Myocyte (in vitro differentiated cells): ENCODE results near the gene DNAJC27. TPM values are rescaled to one million over a fixed set of nuclear protein-coding genes. Genes with fewer than 3 reads are reported as not detected.
A peak's percentile ranks its signal among the peaks of the same experiment; 100 is the strongest.
"Not testable (repeated sequence)": the region's sequence is repeated elsewhere in the genome, so short reads cannot be mapped to it uniquely, and the experiment has no call there.

Source experiments
- DNase-seq: peaks from one replicate; pipeline ENCODE4 v3.0.0-alpha.2; 2012; ENCODE audit warnings: low read depth
- polyA plus RNA-seq: library from polyadenylated mRNA; unstranded; fragments of >200 nt; gene quantifications from one replicate; pipeline ENCODE4 v1.2.1, GENCODE V29; 2012; ENCODE audit warnings: missing spikeins
- total RNA-seq: library from RNA; depleted of rRNA; stranded (reverse); fragments of >200 nt; gene quantifications from 2 replicates; pipeline ENCODE4 v1.2.3, GENCODE V29; 2014

DNAJC27 gene
- total RNA-seq = 6.0 and 8.6 TPM in 2 replicates
- polyA plus RNA-seq = 2.4 TPM

DNA sequence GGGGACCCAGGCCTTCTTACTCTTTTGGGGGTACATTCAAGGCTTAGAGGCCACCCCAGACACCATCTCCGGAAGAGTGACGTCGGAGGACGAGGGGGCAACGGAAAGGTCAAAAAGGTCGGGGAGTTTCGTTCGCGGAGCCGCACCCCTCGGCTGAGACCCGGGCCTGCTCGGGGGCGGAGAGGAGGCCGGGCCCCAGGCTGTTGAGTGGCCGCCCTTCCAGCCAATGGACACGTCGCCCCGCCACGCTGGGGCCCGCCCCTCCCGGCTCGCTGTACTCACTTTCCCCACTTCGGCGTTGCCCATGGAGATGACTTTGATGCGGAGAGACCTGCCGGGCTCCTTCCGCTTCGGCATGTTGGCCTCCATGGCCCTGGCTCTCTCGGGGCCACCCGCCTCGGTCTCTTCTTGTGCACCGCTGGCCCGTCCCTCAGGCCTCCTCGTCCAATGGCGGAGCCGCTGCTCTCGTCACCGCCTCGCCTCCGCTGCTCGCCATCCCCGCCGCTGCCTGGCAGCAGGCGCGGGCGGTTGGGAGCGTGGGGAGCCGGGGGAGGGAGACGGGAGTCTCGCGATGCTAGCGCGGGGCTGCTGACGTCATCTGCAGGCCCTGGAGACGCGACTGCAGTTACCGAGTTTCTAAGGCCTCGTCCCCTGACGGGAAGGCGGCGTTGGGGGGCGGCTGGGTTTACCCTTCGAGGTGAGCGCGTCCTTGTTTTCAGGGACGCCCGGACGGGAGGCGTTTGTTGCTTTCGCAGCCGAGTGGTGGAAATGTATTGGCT is at the start of gene DNAJC27:
DNAJC27 (minus strand) TSS at position 420 of the 779 bp plus-strand sequence; CDS start at position 369, 51 bp downstream.
- peak; percentile 98 for DNase-seq

DNA sequence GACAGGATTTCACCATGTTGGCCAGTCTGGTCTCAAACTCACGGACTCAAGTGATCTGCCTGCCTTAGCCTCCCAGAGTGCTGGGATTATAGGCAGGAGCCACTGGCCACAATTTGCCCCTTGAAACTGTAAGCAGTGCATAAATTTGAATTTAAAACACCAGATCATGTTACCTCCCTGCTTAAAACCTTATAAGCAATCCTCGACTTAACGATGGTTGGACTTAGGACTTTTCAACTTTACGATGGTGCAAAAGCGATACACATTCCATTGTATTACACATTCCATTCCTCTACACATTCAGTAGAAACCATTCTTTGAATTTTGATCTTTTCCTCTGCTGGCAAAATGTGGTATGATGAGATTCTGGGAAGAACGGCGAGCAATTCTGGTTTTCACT is 46.9 kb upstream of the DNAJC27 start:
- DNase-seq = no peak

DNA sequence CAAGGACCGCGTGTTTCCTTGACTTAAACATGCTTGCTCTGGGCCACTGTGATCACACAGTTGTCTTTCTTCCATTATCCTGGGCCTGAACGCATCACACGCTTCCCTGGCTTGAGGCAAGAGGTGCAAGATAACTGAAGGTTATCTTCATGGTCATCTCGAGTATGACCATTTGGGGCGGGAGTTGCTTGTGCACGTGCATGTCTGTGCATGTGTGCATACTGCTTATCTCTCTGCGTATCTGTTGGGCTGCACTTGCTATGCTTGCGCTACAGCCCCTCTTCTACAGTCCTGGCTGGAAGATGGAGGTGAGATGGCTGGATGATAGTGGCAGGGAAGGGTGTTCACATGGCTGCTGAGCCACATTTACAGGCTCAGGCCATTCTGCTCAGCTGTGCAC is 42.9 kb upstream of the DNAJC27 start:
- DNase-seq = no peak

DNA sequence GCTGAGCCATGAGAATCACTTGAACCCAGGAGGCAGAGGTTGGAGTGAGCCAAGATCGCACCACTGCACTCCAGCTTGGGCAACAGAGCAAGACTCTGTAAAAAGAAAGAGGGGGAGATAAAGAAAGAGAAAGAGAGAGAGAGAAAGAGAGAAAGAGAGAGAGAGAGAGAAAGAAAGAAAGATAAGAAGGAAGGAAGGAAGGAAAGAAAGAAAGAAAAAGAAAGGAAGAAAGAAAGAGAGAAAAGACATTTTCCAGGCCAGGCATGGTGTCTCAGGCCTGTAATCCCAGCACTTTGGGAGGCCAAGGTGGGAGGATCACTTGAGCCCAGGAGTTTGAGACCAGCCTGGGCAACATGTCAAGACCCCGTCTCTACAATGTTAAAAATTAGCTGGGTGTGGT is 39.6 kb upstream of the DNAJC27 start:
- DNase-seq = not testable (repeated sequence)

DNA sequence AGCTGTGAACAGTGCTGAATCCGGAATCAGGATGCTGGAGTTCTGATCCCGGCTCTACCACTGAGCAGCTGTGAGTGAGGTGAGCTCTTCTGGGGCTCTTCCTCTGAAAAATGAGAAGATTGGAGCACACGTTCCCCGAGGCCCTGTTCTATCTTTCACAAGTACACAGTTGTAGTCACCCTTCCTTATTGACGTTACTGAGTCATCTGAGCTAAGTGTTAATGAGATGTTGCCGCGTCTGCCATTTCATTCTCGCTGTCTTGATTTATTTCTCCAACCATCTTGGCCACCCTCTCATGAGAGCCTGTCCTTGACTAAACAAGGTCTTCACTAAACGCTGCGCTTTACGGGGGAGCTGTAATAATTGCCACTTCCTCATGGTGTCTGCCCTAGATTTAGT is 38.2 kb upstream of the DNAJC27 start:
- no peak for DNase-seq

DNA sequence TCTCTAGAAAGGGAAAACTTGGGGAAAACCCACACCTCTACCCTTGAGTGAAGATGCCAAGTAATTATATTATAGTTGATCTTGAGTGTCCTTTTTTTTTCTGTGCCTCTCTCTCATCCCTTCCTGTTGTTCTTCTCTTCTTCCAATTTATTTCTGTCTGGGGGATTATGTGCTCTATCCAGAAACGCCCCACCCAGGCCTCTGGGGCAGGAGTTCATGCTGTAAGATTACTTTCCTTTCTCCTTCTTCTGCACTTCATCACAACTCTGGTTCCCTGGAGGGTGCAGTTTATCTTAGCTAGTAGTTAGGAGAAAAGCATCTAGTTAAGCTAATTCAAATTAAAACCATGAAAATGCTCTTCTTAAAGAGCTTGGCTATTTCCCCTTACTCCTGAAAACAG is 30.3 kb upstream of the DNAJC27 start:
- no peak for DNase-seq

DNA sequence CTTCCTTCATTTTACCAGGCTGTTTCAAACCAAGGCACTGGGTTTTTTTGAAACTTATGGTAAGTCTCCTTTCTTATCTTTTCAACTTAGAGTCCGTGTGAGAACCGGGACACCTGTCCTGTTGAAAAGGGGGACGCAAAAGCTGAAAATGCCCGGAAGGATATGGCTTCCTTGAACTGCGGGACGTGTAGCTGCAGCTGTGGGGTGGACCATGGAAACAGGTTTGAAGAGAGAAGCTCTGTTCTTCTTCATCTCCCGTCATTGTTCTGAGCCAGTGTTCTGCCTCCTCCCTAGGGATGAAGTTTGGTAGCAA is 29.5 kb upstream of the DNAJC27 start:
- DNase-seq = no peak

DNA sequence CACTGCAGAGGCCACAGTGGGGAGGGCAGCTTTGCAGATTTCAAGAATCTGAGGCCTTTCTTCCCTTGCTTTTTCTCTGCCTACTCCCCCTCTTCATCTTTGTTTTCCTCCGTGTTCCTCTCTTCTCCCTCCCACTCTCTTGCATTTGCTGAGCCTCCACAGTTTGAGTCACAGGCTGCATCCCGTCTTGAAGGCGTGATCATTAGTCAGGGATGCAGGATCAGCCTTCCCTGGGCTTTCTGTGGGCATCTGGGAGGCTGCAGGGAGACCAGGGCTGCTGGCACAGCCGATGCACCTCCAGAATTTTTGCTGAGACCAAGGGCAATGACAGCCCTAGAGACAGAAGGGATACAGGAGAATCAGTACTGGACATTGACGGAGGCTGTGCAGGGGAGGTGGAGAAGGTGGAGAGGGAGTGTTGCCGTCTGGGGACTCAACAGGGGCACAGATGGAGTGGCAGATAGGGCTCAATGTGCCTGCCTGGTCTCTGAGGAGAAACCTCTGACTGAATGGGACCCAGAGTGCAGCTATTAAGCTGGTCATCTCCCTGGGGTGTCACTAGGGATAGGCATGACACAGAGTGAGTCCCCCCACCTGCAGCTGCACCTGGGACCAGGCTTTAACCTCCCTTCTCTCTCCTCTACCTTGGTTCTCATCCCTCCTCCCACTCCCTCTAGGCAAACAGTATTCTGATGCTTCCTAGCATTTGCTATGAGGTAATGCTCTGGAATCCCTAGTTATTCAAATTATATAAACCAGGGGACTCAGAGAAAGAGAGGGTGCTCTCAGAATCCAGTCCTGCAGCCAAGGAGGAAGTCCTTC is 29.0 kb upstream of the DNAJC27 start:
- DNase-seq = no peak

DNA sequence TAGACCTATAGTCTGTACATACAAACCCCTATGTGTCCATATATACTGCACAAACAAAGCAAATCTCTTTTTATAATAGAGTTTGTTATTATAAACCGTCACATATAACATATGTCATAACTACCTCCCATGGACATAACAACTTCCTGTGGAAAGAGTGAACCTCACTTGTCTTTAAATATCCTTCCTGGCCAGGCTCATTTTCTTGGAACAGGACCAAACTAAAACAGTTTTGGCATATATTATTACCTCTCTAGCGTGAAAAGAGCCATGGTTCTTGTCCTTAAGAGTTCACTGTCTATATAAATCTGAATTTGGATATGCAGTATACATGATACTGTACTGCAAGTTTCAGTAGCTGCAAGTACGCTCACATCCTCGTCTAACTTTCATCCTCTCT is 28.3 kb upstream of the DNAJC27 start:
- DNase-seq = no peak

DNA sequence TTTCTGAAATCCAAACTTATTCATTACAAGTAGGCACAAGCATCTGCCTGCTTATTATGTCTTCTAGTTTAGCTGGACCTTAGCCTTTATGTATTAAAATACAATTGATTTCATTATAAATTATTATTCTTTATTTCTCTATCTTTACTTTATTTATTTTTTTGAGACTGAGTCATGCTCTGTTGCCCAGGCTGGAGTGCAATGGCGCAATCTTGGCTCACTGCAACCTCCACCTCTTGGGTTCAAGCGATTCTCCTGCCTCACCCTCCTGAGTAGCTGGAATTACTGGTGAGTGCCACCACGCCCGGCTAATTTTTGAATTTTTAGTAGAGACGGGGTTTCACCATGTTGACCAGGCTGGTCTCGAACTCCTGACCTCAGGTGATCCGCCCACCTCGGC is 27.3 kb upstream of the DNAJC27 start:
- DNase-seq = not testable (repeated sequence)

DNA sequence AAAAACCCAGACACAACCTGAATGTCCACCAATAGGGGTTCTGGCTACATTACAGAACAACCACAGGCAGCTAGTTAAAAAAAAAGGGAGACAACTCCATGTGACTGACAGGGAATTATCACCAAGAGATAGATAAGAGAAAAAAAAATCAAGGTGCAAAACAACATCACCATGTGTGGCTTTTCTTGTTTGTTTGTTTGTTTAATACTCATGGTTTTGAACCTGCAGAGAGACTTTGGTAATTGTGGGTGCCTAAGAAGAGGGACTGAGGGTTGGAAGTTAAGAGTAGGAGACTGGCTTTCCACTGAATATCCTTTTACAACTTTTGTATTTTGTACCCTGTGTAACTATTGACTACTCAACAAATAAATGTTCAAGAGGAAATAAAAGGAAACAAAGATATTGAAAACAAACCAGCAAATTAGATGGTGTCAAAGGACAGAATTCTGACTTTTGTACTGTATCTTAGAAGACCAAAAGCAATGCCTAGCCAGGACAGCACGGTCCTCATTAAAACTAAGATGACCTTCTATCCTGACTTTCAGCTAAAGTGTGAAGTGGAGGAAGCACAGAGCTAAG is 22.5 kb upstream of the DNAJC27 start:
- no peak for DNase-seq

DNA sequence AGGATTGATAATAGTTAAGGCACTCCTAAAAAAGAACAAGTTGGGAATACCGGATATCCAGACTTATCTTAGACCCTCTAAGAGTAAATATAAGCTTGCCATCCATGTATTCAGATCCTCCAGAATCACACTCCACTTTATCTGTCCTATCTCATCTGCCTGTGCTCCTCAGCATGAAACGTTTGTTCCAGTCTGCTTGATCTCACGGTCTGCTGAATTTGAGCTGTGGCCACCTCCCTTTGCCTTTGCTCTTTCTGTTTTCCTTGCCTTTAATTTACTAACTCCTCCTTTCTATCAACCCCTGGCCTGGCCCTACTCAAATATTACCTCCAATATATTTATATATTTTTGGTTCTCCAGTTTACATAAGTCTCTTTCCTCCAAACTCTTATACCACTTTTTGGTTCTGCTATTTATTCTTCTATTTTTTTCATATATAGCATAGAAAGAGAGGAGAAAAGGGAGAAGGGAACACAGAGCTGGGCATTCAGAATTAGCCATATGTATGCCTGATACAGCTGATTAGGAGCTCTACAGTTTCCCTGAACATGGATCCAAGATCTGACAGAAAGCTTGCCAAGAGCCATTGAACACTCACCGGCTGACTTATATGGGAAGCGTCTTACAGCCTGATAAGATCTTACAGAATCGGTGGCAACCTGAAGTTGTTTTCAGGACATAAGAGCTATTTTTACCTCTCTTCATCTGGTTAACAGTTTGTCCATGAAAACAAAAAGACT is 21.8 kb upstream of the DNAJC27 start:
- no peak for DNase-seq

DNA sequence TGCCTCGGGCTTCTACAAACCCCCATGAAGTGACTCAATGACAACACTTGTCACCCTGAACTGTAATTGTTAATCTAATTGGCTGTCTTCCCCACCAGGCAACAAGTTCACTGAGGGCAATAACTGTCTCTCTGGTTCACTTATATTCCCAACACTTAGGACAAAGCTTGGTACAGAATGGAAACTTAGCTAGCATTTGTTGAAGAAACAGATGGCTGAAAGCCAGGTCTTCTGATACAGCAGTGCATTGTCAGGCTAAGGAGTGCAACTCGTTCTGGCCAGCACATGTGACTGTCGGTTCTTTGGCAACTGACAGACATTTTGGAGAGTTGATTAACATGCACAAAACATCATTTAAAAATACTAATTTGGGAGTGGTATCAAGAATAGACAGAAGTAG is 14.6 kb upstream of the DNAJC27 start:
- peak; percentile 33 for DNase-seq

DNA sequence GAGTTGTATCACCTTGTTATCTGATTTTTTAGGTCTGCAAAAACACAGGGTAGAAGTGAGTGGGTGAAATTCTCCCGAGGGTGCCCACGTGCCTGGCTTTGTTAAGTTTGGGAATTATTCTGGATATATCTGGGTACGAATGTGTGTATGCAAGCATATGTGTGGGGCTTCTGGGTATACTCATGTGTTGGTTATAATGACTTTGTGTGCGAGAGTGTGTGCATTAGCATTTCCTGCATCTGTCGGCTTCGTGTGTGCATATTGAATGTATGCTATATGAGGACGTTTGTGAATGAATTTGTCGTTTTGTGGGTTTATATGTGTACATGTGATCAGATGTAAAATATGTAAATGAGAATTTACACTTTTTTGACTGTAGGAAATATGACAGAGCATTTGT is 13.8 kb upstream of the DNAJC27 start:
- DNase-seq = no peak

DNA sequence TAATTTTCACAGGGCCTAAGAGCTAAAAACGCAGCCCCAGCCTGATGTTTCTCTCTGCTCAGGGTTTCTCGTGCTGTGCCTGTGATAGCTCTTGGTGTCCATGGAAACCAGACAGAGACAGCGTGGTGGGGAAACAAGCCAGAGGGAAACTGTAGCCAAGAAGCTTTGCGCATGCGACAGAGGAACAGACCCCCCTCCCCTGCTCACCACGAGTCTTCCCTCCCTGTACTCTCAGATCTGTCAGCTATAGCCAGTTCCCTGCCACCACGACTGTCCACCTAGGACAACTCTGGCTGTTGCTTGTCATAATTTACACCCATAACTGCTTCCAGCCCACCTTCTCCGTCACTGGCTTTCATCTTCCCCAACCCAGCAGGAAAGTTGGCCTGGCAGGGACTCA is 13.2 kb upstream of the DNAJC27 start:
- DNase-seq = no peak

DNA sequence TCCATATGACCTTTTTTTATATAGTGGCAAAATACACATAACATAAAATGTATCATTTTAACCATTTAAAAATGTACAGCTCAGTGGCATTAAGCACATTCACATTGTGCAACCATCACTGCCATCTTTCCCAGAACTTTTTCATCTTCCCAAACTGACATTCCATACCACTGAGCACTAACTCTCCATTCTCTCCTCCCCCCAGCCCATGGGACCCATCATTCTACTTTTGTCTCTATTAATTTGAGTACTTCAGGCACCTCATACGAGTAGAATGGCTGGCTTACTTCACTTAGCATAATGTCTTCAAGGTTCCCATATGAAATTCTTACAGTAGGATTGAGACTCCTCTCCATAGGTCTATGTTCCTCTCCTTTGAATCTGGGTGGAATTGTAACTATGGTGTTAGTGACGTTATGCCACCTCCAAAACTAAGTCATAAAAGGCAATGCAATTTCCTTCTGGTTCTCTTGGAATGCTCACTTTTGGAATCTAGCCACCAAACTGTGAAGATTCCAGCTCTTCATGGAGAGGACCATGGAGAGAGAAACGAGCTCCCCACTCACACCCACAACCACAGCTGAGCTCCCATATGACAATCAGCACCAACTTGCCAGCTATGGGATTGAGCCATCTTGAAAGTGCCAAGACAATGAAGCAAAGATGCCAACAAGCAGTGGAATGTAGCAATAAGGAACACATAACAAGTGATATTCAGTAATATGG is 9.8 kb upstream of the DNAJC27 start:
- no peak for DNase-seq

DNA sequence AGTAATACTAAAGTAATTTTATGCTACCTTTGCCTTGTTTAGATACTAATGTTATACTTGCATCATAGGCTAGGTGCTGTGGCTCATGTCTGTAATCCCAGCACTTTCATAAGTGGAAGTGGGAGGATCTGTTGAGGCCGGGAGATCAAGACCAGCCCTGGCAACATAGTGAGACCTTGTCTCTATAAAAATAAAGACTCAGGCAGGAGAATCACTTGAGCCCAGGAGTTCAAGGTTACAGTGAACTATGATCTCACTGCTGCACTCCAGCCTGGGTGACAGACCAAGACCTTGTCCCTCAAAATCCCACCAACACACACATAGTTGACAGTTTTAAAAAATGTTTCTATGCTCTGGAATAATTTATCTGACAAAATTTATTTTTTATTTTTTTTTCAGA is 6.9 kb upstream of the DNAJC27 start:
- no peak for DNase-seq

DNA sequence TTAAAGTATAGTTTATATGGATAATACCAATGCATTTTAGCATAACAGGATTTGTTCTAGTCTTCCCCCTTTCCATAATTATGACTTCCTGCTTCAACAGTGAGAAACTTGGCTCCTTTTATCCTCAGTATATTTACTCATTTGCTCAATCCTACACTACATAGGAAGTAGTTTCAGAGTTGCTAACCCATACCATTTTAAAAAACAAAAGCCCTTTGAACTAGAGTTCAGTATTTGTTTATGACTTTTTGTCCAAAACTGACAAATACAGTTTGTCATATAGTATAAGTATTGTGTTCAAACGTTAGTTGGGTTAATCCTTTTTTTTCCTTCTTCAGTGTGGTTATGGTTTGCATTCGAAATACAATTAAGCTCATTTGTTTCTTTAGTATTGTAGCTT is 5.9 kb upstream of the DNAJC27 start:
- DNase-seq = no peak

DNA sequence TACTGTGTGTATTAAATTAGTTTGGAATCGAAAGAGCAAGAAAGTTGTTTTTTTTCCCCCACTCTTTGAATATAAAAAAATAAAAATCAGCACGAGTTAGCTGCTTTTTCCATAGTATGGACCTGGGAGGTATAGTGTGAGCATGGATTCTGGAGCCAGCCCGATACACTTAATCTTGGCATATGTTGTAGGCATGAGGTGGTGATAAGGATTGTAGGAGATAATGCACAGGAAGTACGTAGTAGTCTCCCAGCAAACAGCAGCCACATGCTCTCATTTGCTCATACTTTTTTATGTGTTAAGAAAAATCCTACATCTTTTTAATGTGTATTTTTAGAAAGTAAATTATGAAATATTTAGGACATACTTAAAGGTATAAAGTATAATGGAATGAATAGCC is 2.1 kb upstream of the DNAJC27 start:
- no peak for DNase-seq

DNA sequence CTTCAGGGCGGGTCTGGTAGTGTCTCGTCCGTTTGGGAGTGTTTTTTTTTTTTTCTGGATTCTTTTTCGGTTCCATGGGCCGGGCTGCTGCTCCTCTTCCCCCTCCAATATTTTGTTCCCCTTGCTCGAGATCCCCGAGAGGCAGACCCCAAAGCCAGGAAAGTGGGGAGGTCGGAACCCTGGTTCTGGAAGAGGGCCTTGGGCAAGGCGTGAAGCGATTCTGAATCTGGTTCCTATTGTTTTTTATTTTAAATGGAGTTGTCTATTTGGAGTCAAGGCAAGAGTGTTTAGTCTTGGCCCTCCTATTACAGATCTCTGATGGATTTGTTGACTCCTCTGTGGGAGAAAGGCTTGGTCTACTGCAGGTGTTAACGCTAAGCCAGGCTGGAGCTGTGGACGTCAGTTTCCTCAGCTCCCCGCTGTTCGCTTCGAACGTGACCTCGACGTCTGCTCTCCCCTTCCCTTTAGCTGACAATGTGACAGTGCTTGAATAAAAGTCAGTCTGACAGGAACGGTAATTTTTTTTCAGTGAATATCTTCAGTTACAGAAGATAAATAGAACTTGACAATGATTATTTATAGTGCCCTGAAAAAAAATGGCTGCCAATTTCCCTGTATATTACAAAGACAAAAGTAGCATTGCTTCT is 683 bp upstream of the DNAJC27 start:
- peak; percentile 53 for DNase-seq

DNA sequence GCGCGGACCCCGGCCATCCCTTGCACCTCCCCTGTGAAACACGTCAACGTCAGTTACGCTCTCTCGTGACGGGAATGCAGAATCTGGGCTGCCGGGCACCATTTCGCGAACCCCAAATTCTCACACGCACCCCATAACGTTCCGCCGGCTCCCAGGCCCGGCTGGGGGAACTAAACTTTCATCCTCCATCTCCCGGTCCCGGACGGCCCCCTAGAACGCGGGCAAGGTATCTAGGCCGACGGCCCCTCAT is 544 bp downstream of the DNAJC27 start:
- no peak for DNase-seq
